PC-3 (cell line): ENCODE data around the gene FOXO6. TPM values are rescaled to one million over a fixed set of nuclear protein-coding genes. Genes with fewer than 3 reads are reported as not detected.
A peak's percentile ranks its signal among the peaks of the same experiment; 100 is the strongest.

Source experiments
- ATAC-seq: fragments of 200-7000 bp; cut with Tn5 transposase; 2 replicates; pipeline ENCODE4 v1.9.1; 2020; ENCODE audit warnings: mild to moderate bottlenecking, moderate library complexity
- BruUV-seq: library from RNA; stranded (reverse); fragments of 400-500 nt; replicated peaks from 2 replicates; lab custom pipeline; 2021; lab: Mats Ljungman, UMichigan
- CTCF ChIA-PET: fragments of 300-600 bp; sonication (Branson Sonifier 250); formaldehyde crosslinking; loops from one replicate; lab custom pipeline; 2022; ENCODE audit warnings: antibody characterized with exemption; lab: Charles Lee
- POLR2A ChIA-PET: fragments of 300-600 bp; sonication (Branson Sonifier 250); formaldehyde crosslinking; loops from one replicate; lab custom pipeline; 2022; ENCODE audit warnings: antibody characterized with exemption; ENCODE audit not compliant: unreplicated experiment; lab: Charles Lee
- DNase-seq: peaks from one replicate; pipeline ENCODE4 v3.0.0-alpha.2; 2015
- H2AFZ ChIP-seq: fragments of 300-600 bp; sonication (generic); 2 replicates; pipeline ENCODE4 v1.6.0; 2016; ENCODE audit warnings: antibody characterized with exemption, low read length
- H3F3A ChIP-seq: fragments of 300-600 bp; sonication (generic); one replicate; pipeline ENCODE4 v1.6.0; 2017; ENCODE audit warnings: antibody characterized with exemption, low read length, control low read depth, mild to moderate bottlenecking; ENCODE audit not compliant: unreplicated experiment
- H3K27ac ChIP-seq: fragments of 300-600 bp; sonication (generic); 2 replicates; pipeline ENCODE4 v1.5.1; 2016; ENCODE audit warnings: mild to moderate bottlenecking, low read length
- H3K27me3 ChIP-seq: fragments of 300-600 bp; sonication (generic); 2 replicates; pipeline ENCODE4 v1.6.1; 2016; ENCODE audit warnings: low read length, mixed read lengths
- H3K36me3 ChIP-seq: fragments of 300-600 bp; sonication (generic); 2 replicates; pipeline ENCODE4 v1.6.1; 2016; ENCODE audit warnings: low read depth, mixed run types, low read length, mixed read lengths
- H3K4me1 ChIP-seq: fragments of 300-600 bp; sonication (generic); 2 replicates; pipeline ENCODE4 v1.5.1; 2016; ENCODE audit warnings: low read length; ENCODE audit not compliant: insufficient read depth
- H3K4me2 ChIP-seq: fragments of 300-600 bp; sonication (generic); 2 replicates; pipeline ENCODE4 v1.6.0; 2016; ENCODE audit warnings: low read length
- H3K4me3 ChIP-seq: fragments of 300-600 bp; sonication (generic); 2 replicates; pipeline ENCODE4 v1.5.1; 2016; ENCODE audit warnings: mild to moderate bottlenecking, low read length, mixed read lengths
- H3K79me2 ChIP-seq: fragments of 300-600 bp; sonication (generic); 2 replicates; pipeline ENCODE4 v1.6.1; 2017; ENCODE audit warnings: low read length, mixed read lengths
- H3K9ac ChIP-seq: fragments of 300-600 bp; sonication (generic); 2 replicates; pipeline ENCODE4 v1.6.0; 2016; ENCODE audit warnings: mild to moderate bottlenecking, low read length
- H3K9me2 ChIP-seq: fragments of 300-600 bp; sonication (generic); replicated peaks from 2 replicates; pipeline ENCODE4 v1.6.1; 2016; ENCODE audit warnings: mixed run types, low read length, mixed read lengths
- H3K9me3 ChIP-seq: fragments of 300-600 bp; sonication (generic); 2 replicates; pipeline ENCODE4 v1.6.1; 2016; ENCODE audit warnings: low read length, mixed read lengths
- H4K20me1 ChIP-seq: fragments of 300-600 bp; sonication (generic); 2 replicates; pipeline ENCODE4 v1.6.1; 2016; ENCODE audit warnings: low read length, mixed read lengths
- CTCF ChIP-seq: fragments of 300-600 bp; sonication (generic); conservative IDR thresholded peaks from 2 replicates; pipeline ENCODE4 v1.5.1; 2017; ENCODE audit warnings: antibody characterized with exemption, low read depth, mild to moderate bottlenecking, low read length
- EZH2 ChIP-seq: fragments of 300-600 bp; sonication (generic); IDR thresholded peaks from one replicate; pipeline ENCODE4 v1.6.1; 2017; ENCODE audit warnings: antibody characterized with exemption, mild to moderate bottlenecking, low read length; ENCODE audit not compliant: unreplicated experiment
- EZH2phosphoT487 ChIP-seq: fragments of 300-600 bp; sonication (generic); IDR thresholded peaks from 2 replicates; pipeline ENCODE4 v1.6.1; 2018; ENCODE audit warnings: mild to moderate bottlenecking, antibody characterized with exemption, low read length, borderline replicate concordance
- intact Hi-C: fragments of 100-400 bp; cut with micrococcal nuclease; formaldehyde crosslinking; loops from 2 replicates; pipeline ENCODE4 v1.9.0; 2023
- total RNA-seq: library from RNA; depleted of rRNA; stranded (reverse); fragments of >200 nt; gene quantifications from 2 replicates; pipeline ENCODE4 v1.2.3, GENCODE V29; 2014; rRNA removed

Gene FOXO6
- total RNA-seq, 1 experiment from 2014 or later, result 1.2 TPM

GRCh38 chr1:41431490-41432350 lies 70.5 kb downstream of the FOXO6 start:
- DNase-seq, result no peak
- H3K4me2 ChIP-seq, result peak overlapping the region; percentile 73
- intact Hi-C loops, result loop anchor here (1.0 to 10.0 kb wide), 4 partner anchors 53 to 163 kb away; partner anchors contain the start of genes EDN2 and FOXO6
- H3K9me3 ChIP-seq, result no peaks in the 10 kb centered on the region
- no peak overlapping the region for H3K9ac ChIP-seq
- no peaks in the 10 kb centered on the region for H4K20me1 ChIP-seq
- no peaks in the 10 kb centered on the region for H3K27me3 ChIP-seq
- ChIA-PET CTCF (interaction anchor here (1.5 kb wide), 1 partner anchor 83 kb away, joined by 3 read pairs; no protein-coding TSS in a partner anchor), POLR2A (no interaction called here)
- H3K27ac ChIP-seq, result peak overlapping the region; percentile 68; the same call in 1 of the 2 replicates
- no peaks in the 10 kb centered on the region for H3F3A ChIP-seq
- H3K36me3 ChIP-seq, result no peaks in the 10 kb centered on the region
- no TSS peak for BruUV-seq
- peak overlapping the region; percentile 31; the same call in 1 of the 2 replicates for H3K4me3 ChIP-seq
- TF ChIP-seq EZH2 (no peak), EZH2phosphoT487 (no peak), CTCF (no peak)
- H2AFZ ChIP-seq, result peak overlapping the region; percentile 31; the same call in 1 of the 2 replicates
- no peak for ATAC-seq
- peaks cover 20% of the 10 kb centered on the region for H3K4me1 ChIP-seq
- H3K9me2 ChIP-seq, result no peaks in the 10 kb centered on the region
- no peaks in the 10 kb centered on the region for H3K79me2 ChIP-seq

Other genes with a start within 250 kb of the FOXO6 start
- 33.6 and 36.5 TPM in 2 replicates for gene SCMH1, start 119.1 kb upstream of the FOXO6 start, total RNA-seq
- 0.36 TPM in 1 of 2 replicates, not detected in the other for gene EDN2, start 123.2 kb downstream of the FOXO6 start, total RNA-seq